Spleen (tissue), 11 donors: Measurements from ENCODE around the gene TRIAP1. TPM values are rescaled to one million over a fixed set of nuclear protein-coding genes. Genes with fewer than 3 reads are reported as not detected.

Source experiments
- DNase-seq: peaks from one replicate; pipeline ENCODE4 v3.0.0-alpha.2; 2020
- H3K27ac ChIP-seq, 8 donors: fragments of 200-600 bp; sonication (generic) in 7 of 8; 1 replicate in 4 of 8; 2 replicates in 4 of 8; pipeline versions ENCODE4 v1.5.0 to v1.8.0; 2016 to 2021; ENCODE audit warnings: inconsistent platforms in 4 of 8, mild to moderate bottlenecking in 4 of 8, moderate library complexity in 1 of 8
- H3K27me3 ChIP-seq, 7 donors: fragments of 200-600 bp; sonication (generic) in 6 of 7; replicated peaks in 1 of 7; 1 replicate in 4 of 7; 2 replicates in 3 of 7; pipeline versions ENCODE4 v1.5.0 to v1.8.0; 2016 to 2021; ENCODE audit warnings: inconsistent platforms in 3 of 7, mild to moderate bottlenecking in 1 of 7
- H3K36me3 ChIP-seq, 6 donors: fragments of 200-600 bp; sonication (generic) in 5 of 6; 1 replicate in 4 of 6; 2 replicates in 2 of 6; pipeline versions ENCODE4 v1.5.0 to v1.8.0; 2016 to 2021; ENCODE audit warnings: inconsistent platforms in 2 of 6
- H3K4me1 ChIP-seq, 6 donors: fragments of 200-600 bp; sonication (generic) in 5 of 6; 1 replicate in 3 of 6; 2 replicates in 3 of 6; pipeline versions ENCODE4 v1.5.0 to v1.8.0; 2016 to 2021; ENCODE audit warnings: inconsistent platforms in 3 of 6
- H3K4me3 ChIP-seq, 8 donors: fragments of 200-600 bp; sonication (generic) in 7 of 8; 1 replicate in 4 of 8; 2 replicates in 4 of 8; pipeline versions ENCODE4 v1.5.0 to v1.8.0; 2016 to 2021; ENCODE audit warnings: inconsistent platforms in 4 of 8, mild to moderate bottlenecking in 4 of 8, moderate library complexity in 2 of 8
- H3K9me3 ChIP-seq, 8 donors: fragments of 200-600 bp; sonication (generic) in 7 of 8; 1 replicate in 4 of 8; 2 replicates in 4 of 8; pipeline versions ENCODE4 v1.5.0 to v1.8.0; 2016 to 2021; ENCODE audit warnings: inconsistent platforms in 4 of 8
- CTCF ChIP-seq, 11 experiments: fragments of 200-600 bp in 7 of 11; fragments of 450-650 bp in 4 of 11; sonication (generic) in 4 of 11; IDR thresholded peaks in 8 of 11; conservative IDR thresholded peaks in 3 of 11; 1 replicate in 7 of 11; 2 replicates in 4 of 11; pipeline versions ENCODE4 v1.4.0 to v1.8.0; 2016 to 2021; ENCODE audit warnings: antibody characterized with exemption in 11 of 11, inconsistent platforms in 4 of 11, mild to moderate bottlenecking in 1 of 11
- POLR2A ChIP-seq, 3 donors: fragments of 450-650 bp; IDR thresholded peaks; one replicate each; pipeline ENCODE4 v1.5.1; 2017; ENCODE audit warnings: antibody characterized with exemption in 3 of 3, mild to moderate bottlenecking in 1 of 3
- POLR2AphosphoS5 ChIP-seq, 3 donors: sonication (generic); formaldehyde crosslinking; IDR thresholded peaks; one replicate each; pipeline ENCODE4 v1.5.1; 2017; ENCODE audit warnings: antibody characterized with exemption in 3 of 3
- WGBS, 5 donors: extraction: QIAGEN DNeasy Blood & Tissue Kit in 3 of 5; methylation state at CpG; one replicate each; pipeline versions ENCODE4 v1.1.5 to v1.1.7; 2013 to 2018; 5-methylcytosine and 5-hydroxymethylcytosine counted together
- intact Hi-C: fragments of 100-400 bp; cut with DNase I; formaldehyde crosslinking; loops from one replicate; pipeline ENCODE4 v1.15.0; 2023; ENCODE audit warnings: low total_unique reads
- polyA plus RNA-seq, 3 donors: library from polyadenylated mRNA; stranded (reverse); fragments of 200-250 nt; gene quantifications; one replicate each; pipeline ENCODE4 v1.2.1, GENCODE V29; 2013
- total RNA-seq, 7 donors: library from RNA; depleted of rRNA in 3 of 7; stranded (reverse); fragments of >200 nt in 3 of 7; fragmentation: NEBNext Ultra II Directional in 4 of 7; extraction: Animal tissue kit (Norgen Biotek cat#: 25700) in 4 of 7; gene quantifications; one replicate each; pipeline versions ENCODE4 v1.1.0 to v1.2.1, GENCODE V29; 2016 to 2021
- donor health status: healthy with polysubstance abuse.
- donor health status: DM: no; HTN: no; CAD: no; lungs with moderate emphysema.
- donor health status: DM: no; HTN: no; CAD: no.
- donor health status: Bipolar disorder and iron deficiency.
- donor health status: healthy.
- donor health status: DM: no; HTN: no; CAD: no.
- donor health status: DM: yes; HTN: yes; CAD: no.

Gene TRIAP1
- total and polyA plus RNA-seq, 10 donors, result 10.2 to 35.9 (median 14.9) TPM

GRCh38 chr12:120412421-120412820 lies 33.8 kb downstream of the TRIAP1 start:
- intact Hi-C loops, result no loop called here
- Histone ChIP-seq H3K4me1 (no peaks in the 10 kb centered on the region), H3K4me3 (no peak overlapping the region), H3K27me3 (peaks cover 0 to 8% (median 0%) of the 10 kb centered on the region in 7 donors), H3K9me3 (no peaks in the 10 kb centered on the region), H3K27ac (no peak overlapping the region), H3K36me3 (no peaks in the 10 kb centered on the region)
- TF ChIP-seq POLR2A (IDR thresholded peaks at IDR 0.05) (no peak), CTCF (IDR thresholded peaks at IDR 0.05 in 8 of 11, conservative IDR thresholded peaks at IDR 0.05 in 3 of 11) (no peak), POLR2AphosphoS5 (IDR thresholded peaks at IDR 0.05) (no peak)
- 82 to 87% (median 84%) methylated on average over 7 of the region's 7 CpGs for WGBS, 5 donors
- no peak for DNase-seq

GRCh38 chr12:120408771-120409170 lies 37.4 kb downstream of the TRIAP1 start:
- intact Hi-C loops, result no loop called here
- no peak overlapping the region for H3K27ac ChIP-seq
- no peak overlapping the region for H3K4me3 ChIP-seq
- 88 to 97% (median 94%) methylated on average over 11 of the region's 11 CpGs for WGBS, 5 donors
- no peak for DNase-seq
- H3K9me3 ChIP-seq, result no peaks in the 10 kb centered on the region
- TF ChIP-seq POLR2A (IDR thresholded peaks at IDR 0.05) (no peak), POLR2AphosphoS5 (IDR thresholded peaks at IDR 0.05) (no peak), CTCF (IDR thresholded peaks at IDR 0.05 in 8 of 11, conservative IDR thresholded peaks at IDR 0.05 in 3 of 11) (no peak)
- H3K4me1 ChIP-seq, result no peaks in the 10 kb centered on the region
- H3K27me3 ChIP-seq, result peaks cover 0 to 14% (median 0%) of the 10 kb centered on the region in 7 donors
- no peaks in the 10 kb centered on the region for H3K36me3 ChIP-seq

GRCh38 chr12:120406553-120406952 lies 39.6 kb downstream of the TRIAP1 start:
- Histone ChIP-seq H3K4me3 (no peak overlapping the region), H3K4me1 (no peaks in the 10 kb centered on the region), H3K9me3 (no peaks in the 10 kb centered on the region), H3K36me3 (no peaks in the 10 kb centered on the region), H3K27me3 (peaks cover 0 to 28% (median 0%) of the 10 kb centered on the region in 7 donors), H3K27ac (no peak overlapping the region)
- no peak for TF ChIP-seq CTCF (IDR thresholded peaks at IDR 0.05 in 8 of 11, conservative IDR thresholded peaks at IDR 0.05 in 3 of 11)
- TF ChIP-seq POLR2A (IDR thresholded peaks at IDR 0.05), result no peak
- TF ChIP-seq POLR2AphosphoS5 (IDR thresholded peaks at IDR 0.05), result no peak
- DNase-seq, result no peak
- WGBS, 5 donors, result 93 to 98% (median 94%) methylated on average over 3 of the region's 3 CpGs
- intact Hi-C loops, result no loop called here

GRCh38 chr12:120406069-120406468 lies 40.1 kb downstream of the TRIAP1 start:
- Histone ChIP-seq H3K36me3 (no peaks in the 10 kb centered on the region), H3K27me3 (peaks cover 0 to 31% (median 0%) of the 10 kb centered on the region in 7 donors), H3K27ac (no peak overlapping the region), H3K4me1 (no peaks in the 10 kb centered on the region), H3K9me3 (no peaks in the 10 kb centered on the region), H3K4me3 (no peak overlapping the region)
- TF ChIP-seq POLR2AphosphoS5 (IDR thresholded peaks at IDR 0.05) (no peak), POLR2A (IDR thresholded peaks at IDR 0.05) (no peak), CTCF (IDR thresholded peaks at IDR 0.05 in 8 of 11, conservative IDR thresholded peaks at IDR 0.05 in 3 of 11) (no peak)
- DNase-seq, result no peak
- intact Hi-C loops, result no loop called here
- WGBS, 5 donors, result 73 to 83% (median 83%) methylated on average over 3 of the region's 3 CpGs
